Left colon (tissue), 2 donors: Measurements from ENCODE around the gene SARDH. TPM values are rescaled to one million over a fixed set of nuclear protein-coding genes. Genes with fewer than 3 reads are reported as not detected.

Source experiments
- ATAC-seq: fragments of 200-7000 bp; cut with Tn5 transposase; one replicate; pipeline ENCODE4 v1.9.1; 2020; ENCODE audit warnings: mild to moderate bottlenecking, moderate library complexity
- DNase-seq, 2 donors: peaks; one replicate each; pipeline ENCODE4 v3.0.0-alpha.2; 2020
- intact Hi-C, 2 donors: fragments of 100-400 bp; cut with DNase I in 1 of 2; cut with micrococcal nuclease in 1 of 2; formaldehyde crosslinking; loops; one replicate each; pipeline versions ENCODE4 v1.11.2 to v1.14.0; 2022; cut with DNase I, micrococcal nuclease
- total RNA-seq, 2 donors: library from RNA; stranded (reverse); fragmentation: NEBNext Ultra II Directional; extraction: Animal tissue kit (Norgen Biotek cat#: 25700); gene quantifications; one replicate each; pipeline ENCODE4 v1.2.1, GENCODE V29; 2021
- donor health status: DM: no; HTN: no; CAD: no.
- donor health status: DM: yes; HTN: yes; CAD: no.

The SARDH gene
- total RNA-seq, 2 donors from 2014 or later, result 0.40 to 0.92 TPM

GRCh38 chr9:133709691-133710571 is 28.2 kb downstream of the SARDH start:
- no peak for DNase-seq
- no peak for ATAC-seq
- intact Hi-C loops, result no loop called here

GRCh38 chr9:133709015-133709611 is 29.0 kb downstream of the SARDH start:
- DNase-seq, result no peak
- no peak for ATAC-seq
- intact Hi-C loops, result no loop called here

GRCh38 chr9:133708246-133709014 is 29.7 kb downstream of the SARDH start:
- DNase-seq, result no peak
- no peak for ATAC-seq
- intact Hi-C loops, result no loop called here

- ATAC-seq (no peak), DNase-seq (no peak)
- intact Hi-C loops, result no loop called here
These were observed 30.3 kb downstream of the SARDH start for GRCh38 chr9:133707763-133708245.

- DNase-seq (no peak), ATAC-seq (no peak)
These were observed 30.9 kb downstream of the SARDH start for GRCh38 chr9:133707065-133707762.

GRCh38 chr9:133706307-133707050 is 31.7 kb downstream of the SARDH start:
- intact Hi-C loops, result no loop called here
- ATAC-seq (no peak), DNase-seq (no peak)

More at GRCh38 chr9:133707065-133707762, 30.9 kb downstream of the SARDH start:
- intact Hi-C loops, result no loop called here

- DNase-seq, result no peak
- no peak for ATAC-seq
- intact Hi-C loops, result no loop called here
These were observed 32.6 kb downstream of the SARDH start for GRCh38 chr9:133705576-133705975.

GRCh38 chr9:133704711-133705181 is 33.4 kb downstream of the SARDH start:
- ATAC-seq, result no peak
- intact Hi-C loops, result no loop called here
- no peak for DNase-seq

- intact Hi-C loops, result no loop called here
- no peak for ATAC-seq
- DNase-seq, result no peak
These were observed 34.4 kb downstream of the SARDH start for GRCh38 chr9:133703591-133704399.

GRCh38 chr9:133702798-133703590 is 35.2 kb downstream of the SARDH start:
- ATAC-seq (no peak), DNase-seq (no peak)
- intact Hi-C loops, result no loop called here

GRCh38 chr9:133701981-133702797 is 36.0 kb downstream of the SARDH start:
- DNase-seq, result no peak
- intact Hi-C loops, result no loop called here
- ATAC-seq, result no peak

- intact Hi-C loops, result no loop called here
- no peak for ATAC-seq
- DNase-seq, result no peak
These were observed 36.7 kb downstream of the SARDH start for GRCh38 chr9:133701321-133701980.

- intact Hi-C loops, result no loop called here
- DNase-seq (no peak), ATAC-seq (no peak)
These were observed 37.3 kb downstream of the SARDH start for GRCh38 chr9:133700819-133701320.

GRCh38 chr9:133699546-133699945 is 38.6 kb downstream of the SARDH start:
- DNase-seq (no peak), ATAC-seq (no peak)
- intact Hi-C loops, result no loop called here

- ATAC-seq (no peak), DNase-seq (no peak)
- intact Hi-C loops, result no loop called here
These were observed 42.1 kb downstream of the SARDH start for GRCh38 chr9:133696071-133696472.
